Hematopoietic multipotent progenitor cell treated with erythropoietin and hydrocortisone succinate and interleukin-3 and kit ligand, for 17 days (in vitro differentiated cells): Measurements from ENCODE around the gene ZBTB32.
A peak's percentile ranks its signal among the peaks of the same experiment; 100 is the strongest.

Experiments used
- DNase-seq: peaks from one replicate; pipeline ENCODE4 v3.0.0-alpha.2; 2015; ENCODE audit warnings: low spot score

Gene ZBTB32

GRCh38 chr19:35752746-35753350 is 48.5 kb downstream of the ZBTB32 start:
- no peak for DNase-seq

- no peak for DNase-seq
Observed at GRCh38 chr19:35753634-35754369, 49.4 kb downstream of the ZBTB32 start.

GRCh38 chr19:35754370-35755130 is 50.2 kb downstream of the ZBTB32 start:
- DNase-seq = no peak

GRCh38 chr19:35755131-35755549 is 50.8 kb downstream of the ZBTB32 start:
- no peak for DNase-seq

GRCh38 chr19:35755550-35756376 is 51.4 kb downstream of the ZBTB32 start:
- DNase-seq = peak; percentile 62

DNA sequence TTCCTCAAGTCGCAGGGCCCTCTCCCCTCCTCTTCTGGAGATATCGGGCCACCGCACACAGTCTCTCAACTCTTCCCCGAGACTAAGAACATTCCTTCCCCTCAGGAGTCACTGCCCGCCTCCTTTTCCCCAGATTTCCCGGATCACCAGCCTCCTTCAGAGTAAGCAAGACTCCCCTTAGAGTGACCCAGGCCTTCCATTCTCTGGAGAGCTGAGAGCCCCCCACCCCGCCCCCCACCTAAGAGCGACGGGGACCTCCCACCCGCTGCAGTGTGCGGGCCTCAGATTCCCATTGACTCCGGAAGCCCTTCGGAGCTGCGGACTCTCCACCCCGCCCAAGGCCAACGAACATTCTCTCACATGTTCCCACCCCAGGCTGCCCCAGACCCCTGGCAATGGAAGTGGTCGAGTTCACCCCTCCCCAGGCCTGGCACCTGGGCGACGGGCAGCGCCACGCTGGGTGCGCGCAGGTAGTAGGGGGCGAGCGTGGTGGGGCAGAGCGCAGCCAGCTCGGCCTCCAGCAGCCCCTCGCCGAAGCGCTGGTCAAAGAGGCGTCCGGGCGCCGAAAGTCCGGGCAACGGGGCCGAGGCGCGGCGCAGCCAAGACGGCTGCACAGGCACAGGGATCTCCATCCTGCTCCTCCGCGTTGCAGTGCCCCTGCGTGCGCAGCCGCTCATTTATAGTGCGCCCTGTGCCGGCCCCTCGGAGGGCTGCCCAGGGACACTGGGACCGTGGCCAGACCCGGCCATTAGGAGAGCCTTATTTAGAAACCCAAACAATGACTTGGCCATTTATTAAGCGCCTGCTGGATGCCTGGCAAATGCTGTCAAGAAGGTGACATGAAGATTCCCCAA is 52.2 kb downstream of the ZBTB32 start, which contains the start of gene HSPB6:
HSPB6 (minus strand) TSS at position 653 of the 854 bp plus-strand sequence; CDS start at position 632, 21 bp downstream.
- no peak for DNase-seq

- DNase-seq = no peak
Observed at GRCh38 chr19:35757231-35757748, 52.9 kb downstream of the ZBTB32 start.

DNA sequence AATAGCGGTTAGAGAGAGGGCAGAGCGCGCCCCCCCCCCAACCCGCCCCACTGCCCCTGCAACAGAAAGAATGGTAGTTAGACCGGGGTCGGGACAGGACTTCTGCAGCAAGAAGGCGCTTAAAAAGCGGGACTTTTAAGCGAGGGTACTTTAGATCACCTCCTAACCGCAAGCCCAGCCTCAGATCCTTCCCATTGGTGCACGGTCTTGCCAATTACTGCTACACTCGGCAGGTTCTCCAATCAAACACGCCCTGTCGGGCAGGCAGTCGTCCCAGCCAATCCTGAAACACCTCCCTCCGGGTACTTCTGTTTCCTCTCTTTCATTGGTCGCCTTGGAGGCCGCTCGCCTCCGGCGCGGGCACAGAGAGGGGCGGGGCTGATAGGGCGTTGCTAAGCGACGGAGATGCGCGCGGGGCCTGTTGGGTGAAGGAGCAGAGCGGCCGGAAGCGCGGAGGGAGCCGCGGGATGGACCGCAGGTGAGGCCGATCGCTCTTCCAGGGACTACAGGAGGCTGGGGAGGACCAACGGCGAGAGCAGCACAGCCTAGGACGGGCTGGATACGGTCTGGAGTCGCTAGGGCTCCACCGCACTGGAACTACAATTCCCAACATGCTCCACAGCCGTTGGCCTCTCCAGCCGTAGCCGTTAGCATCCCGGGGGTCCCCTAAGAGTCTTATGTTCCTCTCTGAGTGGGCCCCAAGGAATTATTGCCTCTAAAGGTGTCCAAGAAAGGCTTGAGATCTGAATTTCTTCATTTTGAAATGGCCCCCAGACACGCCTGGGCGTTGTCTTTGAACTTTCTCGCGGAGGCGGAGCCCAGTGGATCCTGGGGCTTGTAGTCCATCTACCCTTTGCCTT is 53.6 kb downstream of the ZBTB32 start, which contains the start of gene PROSER3:
PROSER3 (plus strand) TSS at position 428 of the 860 bp plus-strand sequence; CDS start at position 468, 40 bp downstream.
- peak; percentile 99 for DNase-seq

DNA sequence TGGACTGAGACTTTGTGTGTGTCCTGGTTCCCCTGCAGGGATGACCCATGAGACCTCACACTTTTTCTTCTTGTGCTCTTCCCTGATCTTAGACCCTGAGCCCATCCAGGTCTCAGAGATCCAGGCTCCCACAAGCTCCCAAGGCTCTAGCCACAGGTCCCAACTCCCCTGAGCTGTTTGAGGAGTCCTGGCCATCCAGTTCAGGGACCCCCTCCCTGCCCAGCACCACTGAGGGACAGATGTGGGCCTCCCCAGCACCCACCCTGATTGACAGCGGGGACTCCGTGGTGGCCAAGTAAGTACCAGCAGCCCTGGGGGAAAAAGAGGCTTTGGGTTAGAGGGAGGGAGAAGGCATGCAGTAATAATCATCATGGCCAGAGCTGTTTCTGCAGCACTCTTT is 55.3 kb downstream of the ZBTB32 start:
- no peak for DNase-seq

GRCh38 chr19:35760711-35761349 is 56.5 kb downstream of the ZBTB32 start:
- DNase-seq = no peak

- DNase-seq = no peak
Observed at GRCh38 chr19:35764432-35765315, 60.3 kb downstream of the ZBTB32 start.
